ENCODE measurements around the gene CALCOCO1. TPM values are rescaled to one million over a fixed set of nuclear protein-coding genes. Genes with fewer than 3 reads are reported as not detected.

CALCOCO1 gene
- total RNA-seq, 1 donor from 2014 or later: 25.3 TPM

- Mint-ChIP-seq H3K27ac (no peak overlapping the region), H3K36me3 (no peaks in the 10 kb centered on the region), H3K27me3 (ENCODE audit: insufficient read depth, low read depth) (peaks cover 9% of the 10 kb centered on the region), H3K4me1 (peaks cover 19% of the 10 kb centered on the region), H3K9me3 (no peaks in the 10 kb centered on the region), H3K4me3 (peak overlapping the region; percentile 95)
- no peak overlapping the region for H3K27ac ChIP-seq
- no peak overlapping the region for H2AFZ ChIP-seq (replicated peaks)
- H3F3A ChIP-seq (ENCODE audit: low read depth): no peaks in the 10 kb centered on the region
- no peak for DNase-seq (ENCODE audit: low spot score)
- peaks cover 4% of the 10 kb centered on the region for H3K27me3 ChIP-seq
- H3K4me2 ChIP-seq: peak overlapping the region; percentile 98
- TF ChIP-seq EZH2phosphoT487 (IDR thresholded peaks at IDR 0.05): no peak
- no peak for TF ChIP-seq CTCF (IDR thresholded peaks at IDR 0.05)
- H3K4me1 ChIP-seq: peaks cover 10% of the 10 kb centered on the region
- no peaks in the 10 kb centered on the region for H3K9me3 ChIP-seq (ENCODE audit: low read depth)
- no peaks in the 10 kb centered on the region for H3K36me3 ChIP-seq
- no peaks in the 10 kb centered on the region for H3K79me2 ChIP-seq (ENCODE audit: low read depth)
- peak overlapping the region; percentile 97 for H3K4me3 ChIP-seq
- no peaks in the 10 kb centered on the region for H4K20me1 ChIP-seq (ENCODE audit: low read depth)
- H3K9ac ChIP-seq: no peak overlapping the region
These were observed 911 bp downstream of the CALCOCO1 start for GRCh38 chr12:53726341-53726740.

- no peaks in the 10 kb centered on the region for H3K79me2 ChIP-seq (ENCODE audit: low read depth)
- Mint-ChIP-seq H3K27ac (no peak overlapping the region), H3K9me3 (no peaks in the 10 kb centered on the region), H3K36me3 (peaks cover under 1% of the 10 kb centered on the region), H3K4me3 (peak overlapping the region; percentile 95), H3K4me1 (peaks cover 19% of the 10 kb centered on the region), H3K27me3 (ENCODE audit: insufficient read depth, low read depth) (peaks cover 5% of the 10 kb centered on the region)
- H3K27me3 ChIP-seq: no peaks in the 10 kb centered on the region
- no peaks in the 10 kb centered on the region for H3F3A ChIP-seq (ENCODE audit: low read depth)
- H3K4me1 ChIP-seq: peaks cover 10% of the 10 kb centered on the region
- no peaks in the 10 kb centered on the region for H3K36me3 ChIP-seq
- H3K4me2 ChIP-seq: no peak overlapping the region
- H3K9me3 ChIP-seq (ENCODE audit: low read depth): no peaks in the 10 kb centered on the region
- no peaks in the 10 kb centered on the region for H4K20me1 ChIP-seq (ENCODE audit: low read depth)
- no peak overlapping the region for H3K9ac ChIP-seq
- no peak for DNase-seq (ENCODE audit: low spot score)
- no peak overlapping the region for H3K4me3 ChIP-seq
- TF ChIP-seq EZH2 (IDR thresholded peaks at IDR 0.05): no peak
- TF ChIP-seq EZH2phosphoT487 (IDR thresholded peaks at IDR 0.05): no peak
- no peak for TF ChIP-seq CTCF (IDR thresholded peaks at IDR 0.05)
- H2AFZ ChIP-seq (replicated peaks): no peak overlapping the region
- no peak overlapping the region for H3K27ac ChIP-seq
These were observed 1.4 kb downstream of the CALCOCO1 start for GRCh38 chr12:53725824-53726223.

GRCh38 chr12:53722450-53723041, 4.7 kb downstream of the CALCOCO1 start:
- H3K4me1 Mint-ChIP-seq: peaks cover 15% of the 10 kb centered on the region
- H3K9ac ChIP-seq: no peak overlapping the region
- H3F3A ChIP-seq (ENCODE audit: low read depth): no peaks in the 10 kb centered on the region
- H3K4me3 Mint-ChIP-seq: no peak overlapping the region
- H3K4me2 ChIP-seq: no peak overlapping the region
- no peaks in the 10 kb centered on the region for H4K20me1 ChIP-seq (ENCODE audit: low read depth)
- H3K9me3 Mint-ChIP-seq: no peaks in the 10 kb centered on the region
- no peaks in the 10 kb centered on the region for H3K27me3 ChIP-seq
- no peak overlapping the region for H3K4me3 ChIP-seq
- DNase-seq (ENCODE audit: low spot score): no peak
- no peak overlapping the region for H3K27ac ChIP-seq
- no peaks in the 10 kb centered on the region for H3K9me3 ChIP-seq (ENCODE audit: low read depth)
- TF ChIP-seq EZH2 (IDR thresholded peaks at IDR 0.05): no peak
- peaks cover 5% of the 10 kb centered on the region for H3K27me3 Mint-ChIP-seq (ENCODE audit: insufficient read depth, low read depth)
- H3K27ac Mint-ChIP-seq: no peak overlapping the region
- peaks cover 4% of the 10 kb centered on the region for H3K36me3 Mint-ChIP-seq
- H3K4me1 ChIP-seq: peaks cover 3% of the 10 kb centered on the region
- H3K36me3 ChIP-seq: no peaks in the 10 kb centered on the region
- H3K79me2 ChIP-seq (ENCODE audit: low read depth): no peaks in the 10 kb centered on the region
- H2AFZ ChIP-seq (replicated peaks): no peak overlapping the region

- H3K27ac Mint-ChIP-seq: no peak overlapping the region
- TF ChIP-seq EZH2 (IDR thresholded peaks at IDR 0.05) (no peak), CTCF (IDR thresholded peaks at IDR 0.05) (no peak), EZH2phosphoT487 (IDR thresholded peaks at IDR 0.05) (no peak)
- no peak overlapping the region for H3K4me2 ChIP-seq
- no peaks in the 10 kb centered on the region for H4K20me1 ChIP-seq (ENCODE audit: low read depth)
- no peak for DNase-seq (ENCODE audit: low spot score)
- no peaks in the 10 kb centered on the region for H3K79me2 ChIP-seq (ENCODE audit: low read depth)
- H3K9ac ChIP-seq: no peak overlapping the region
- no peaks in the 10 kb centered on the region for H3K36me3 ChIP-seq
- no peaks in the 10 kb centered on the region for H3K4me1 ChIP-seq
- no peak overlapping the region for H3K4me3 Mint-ChIP-seq
- H3K27ac ChIP-seq: no peak overlapping the region
- H3K4me3 ChIP-seq: no peak overlapping the region
- H3K9me3 ChIP-seq (ENCODE audit: low read depth): no peaks in the 10 kb centered on the region
- no peaks in the 10 kb centered on the region for H3F3A ChIP-seq (ENCODE audit: low read depth)
- peaks cover 3% of the 10 kb centered on the region for H3K4me1 Mint-ChIP-seq
- H3K9me3 Mint-ChIP-seq: no peaks in the 10 kb centered on the region
- peaks cover 5% of the 10 kb centered on the region for H3K27me3 Mint-ChIP-seq (ENCODE audit: insufficient read depth, low read depth)
- H2AFZ ChIP-seq (replicated peaks): no peak overlapping the region
- H3K27me3 ChIP-seq: no peaks in the 10 kb centered on the region
- peaks cover 16% of the 10 kb centered on the region for H3K36me3 Mint-ChIP-seq
These were observed 6.3 kb downstream of the CALCOCO1 start for GRCh38 chr12:53720946-53721345.
